K562 (cell line): Measurements from ENCODE around the gene IFT172. TPM values are rescaled to one million over a fixed set of nuclear protein-coding genes. Genes with fewer than 3 reads are reported as not detected.
A peak's percentile ranks its signal among the peaks of the same experiment; 100 is the strongest.

Experiments
- BRF2 ChIP-seq: IDR thresholded peaks from 3 replicates; pipeline ENCODE4 v1.6.1; 2011; ENCODE audit warnings: borderline replicate concordance, mild to moderate bottlenecking; ENCODE audit not compliant: insufficient read length, insufficient read depth
- CGGBP1 ChIP-seq: fragments of 250-450 bp; sonication (Bioruptor Pico); IDR thresholded peaks from 2 replicates; pipeline ENCODE4 v1.9.0; 2021; ENCODE audit warnings: mild to moderate bottlenecking
- ETS2 ChIP-seq: IDR thresholded peaks from 2 replicates; pipeline ENCODE4 v1.6.1; 2016; ENCODE audit warnings: borderline replicate concordance, missing genetic modification characterization, mild to moderate bottlenecking, moderate library complexity, missing compliant biosample characterization; ENCODE audit not compliant: poor library complexity, severe bottlenecking
- FOSL1 ChIP-seq: fragments of 200-800 bp; sonication (Bioruptor generic); conservative IDR thresholded peaks from 2 replicates; pipeline ENCODE4 v1.6.1; 2016; ENCODE audit warnings: missing genetic modification characterization, missing compliant biosample characterization
- HNRNPK ChIP-seq: fragments of 200-400 bp; formaldehyde crosslinking; IDR thresholded peaks from one replicate; pipeline ENCODE4 v1.6.1; 2018; ENCODE audit warnings: mild to moderate bottlenecking, low read depth, low read length; ENCODE audit not compliant: poor library complexity, severe bottlenecking
- HNRNPUL1 ChIP-seq: fragments of 200-400 bp; formaldehyde crosslinking; IDR thresholded peaks from 2 replicates; pipeline ENCODE4 v1.6.1; 2017; ENCODE audit warnings: low read length
- IFI16 ChIP-seq: fragments of 250-450 bp; sonication (Bioruptor Pico); IDR thresholded peaks from 2 replicates; pipeline ENCODE4 v2.1.2; 2022; ENCODE audit warnings: mild to moderate bottlenecking, inconsistent platforms
- KLF16 ChIP-seq: IDR thresholded peaks from 2 replicates; pipeline ENCODE4 v1.6.1; 2016; ENCODE audit warnings: antibody characterized with exemption
- NFXL1 ChIP-seq: fragments of 450-650 bp; formaldehyde crosslinking; IDR thresholded peaks from 2 replicates; pipeline ENCODE4 v1.4.0; 2021; ENCODE audit warnings: mild to moderate bottlenecking
- NKRF ChIP-seq: fragments of 450-650 bp; IDR thresholded peaks from 2 replicates; pipeline ENCODE4 v1.6.1; 2016; ENCODE audit warnings: borderline replicate concordance
- POLR3A ChIP-seq: IDR thresholded peaks from 2 replicates; pipeline ENCODE4 v1.6.1; 2011; ENCODE audit warnings: borderline replicate concordance, mild to moderate bottlenecking, moderate library complexity; ENCODE audit not compliant: insufficient read length, insufficient read depth; ENCODE audit errors: extremely low read depth
- PPARD ChIP-seq: fragments of 250-450 bp; sonication (Bioruptor Pico); IDR thresholded peaks from 2 replicates; pipeline ENCODE4 v1.8.0; 2022; ENCODE audit warnings: inconsistent platforms, mild to moderate bottlenecking, moderate library complexity
- SPI1 ChIP-seq: IDR thresholded peaks from 2 replicates; pipeline ENCODE4 v1.6.1; 2011; ENCODE audit warnings: low read depth, low read length, control low read depth, borderline replicate concordance
- TCF7L2 ChIP-seq: fragments of 150-350 bp; IDR thresholded peaks from 2 replicates; pipeline ENCODE4 v1.6.1; 2016; ENCODE audit warnings: low read depth, mild to moderate bottlenecking, low read length, moderate library complexity
- YBX1 ChIP-seq: fragments of 450-650 bp; IDR thresholded peaks from 2 replicates; pipeline ENCODE4 v1.7.1; 2016; ENCODE audit warnings: mild to moderate bottlenecking
- ZNF316 ChIP-seq: fragments of 450-650 bp; IDR thresholded peaks from 2 replicates; pipeline ENCODE4 v1.6.1; 2016
- polyA plus RNA-seq, 8 experiments: library from polyadenylated mRNA; depleted of rRNA in 4 of 8; stranded (reverse) in 5 of 8; unstranded in 3 of 8; fragments of >200 nt; fragmentation: Nextera tagmentation in 2 of 8; fragmentation: Illumina TruSeq in 1 of 8; extraction: Ambion mirVana in 2 of 8; extraction: Trizol in 1 of 8; gene quantifications; 2 replicates each; pipeline versions ENCODE4 v1.2.1 to v1.2.3, GENCODE V29; 2011 to 2014; ENCODE audit warnings: inconsistent platforms in 1 of 8, missing spikeins in 1 of 8
- total RNA-seq, 7 experiments: library from RNA; depleted of rRNA in 6 of 7; stranded (reverse); fragments of >200 nt in 6 of 7; fragmentation: Illumina TruSeq in 2 of 7; extraction: Trizol in 2 of 7; gene quantifications; 2 replicates each; pipeline versions ENCODE4 v1.2.1 to v1.2.3, GENCODE V29; 2011 to 2021; ENCODE audit warnings: low replicate concordance in 1 of 7
- TF ChIP-seq, protein P1 (sequence below): sonication (generic); formaldehyde crosslinking; IDR thresholded peaks from 2 replicates; pipeline ENCODE4 v1.4.0; 2020; ENCODE audit warnings: mild to moderate bottlenecking, missing genetic modification reagents
- TF ChIP-seq, protein P2 (sequence below): fragments of 450-650 bp; IDR thresholded peaks from 2 replicates; pipeline ENCODE4 v1.6.1; 2017; ENCODE audit warnings: mild to moderate bottlenecking, moderate library complexity

The IFT172 gene
- total and polyA plus RNA-seq, 9 of the 15 experiments (the other 6 are each of a cell fraction or from before 2014, with no cell fraction given), result 5.6 to 19.1 (median 13.5) TPM

DNA sequence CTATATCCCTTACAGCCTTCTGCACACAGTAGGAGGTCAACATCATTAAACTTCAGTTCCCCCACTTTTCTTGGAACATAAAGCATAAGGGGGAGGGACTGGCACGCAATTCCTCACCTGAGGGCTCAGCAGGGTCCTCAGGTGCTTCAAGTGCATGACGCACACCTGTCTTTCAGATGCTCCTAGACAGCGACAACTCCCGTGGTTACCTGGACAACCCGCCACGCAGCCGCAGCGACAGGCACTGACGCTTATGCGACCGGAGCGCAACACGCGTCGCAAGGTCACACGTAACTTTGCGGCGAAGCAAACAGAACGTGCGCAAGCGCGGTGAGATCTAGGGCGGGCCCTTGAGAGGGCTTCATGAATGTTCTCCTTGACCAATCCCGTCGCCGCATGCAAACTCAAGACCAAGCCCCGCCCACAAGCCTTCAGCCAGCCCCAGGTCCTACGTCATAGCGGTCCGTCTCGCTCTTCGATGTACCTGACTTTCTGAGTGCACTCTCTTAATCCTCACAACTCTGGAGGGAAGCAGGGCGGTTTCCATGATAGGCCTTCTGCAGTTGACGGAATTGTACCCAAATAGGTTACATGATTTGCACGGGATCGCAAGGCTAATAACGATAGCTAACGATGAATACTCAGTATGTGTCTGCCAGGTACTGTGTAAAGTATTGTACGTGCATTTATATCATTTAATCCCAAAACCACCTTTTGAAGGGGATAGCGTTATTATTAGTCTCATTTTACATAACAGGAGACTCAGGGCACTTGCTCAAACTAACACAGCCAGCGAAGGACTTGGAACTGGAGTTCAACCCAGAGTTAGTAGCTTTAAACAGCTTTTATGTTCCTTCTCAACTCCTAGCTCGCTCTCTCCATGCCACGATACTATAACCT is at the start of gene IFT172 (continued):
- TF ChIP-seq SPI1, result no peak
- TF ChIP-seq, protein P1, sequence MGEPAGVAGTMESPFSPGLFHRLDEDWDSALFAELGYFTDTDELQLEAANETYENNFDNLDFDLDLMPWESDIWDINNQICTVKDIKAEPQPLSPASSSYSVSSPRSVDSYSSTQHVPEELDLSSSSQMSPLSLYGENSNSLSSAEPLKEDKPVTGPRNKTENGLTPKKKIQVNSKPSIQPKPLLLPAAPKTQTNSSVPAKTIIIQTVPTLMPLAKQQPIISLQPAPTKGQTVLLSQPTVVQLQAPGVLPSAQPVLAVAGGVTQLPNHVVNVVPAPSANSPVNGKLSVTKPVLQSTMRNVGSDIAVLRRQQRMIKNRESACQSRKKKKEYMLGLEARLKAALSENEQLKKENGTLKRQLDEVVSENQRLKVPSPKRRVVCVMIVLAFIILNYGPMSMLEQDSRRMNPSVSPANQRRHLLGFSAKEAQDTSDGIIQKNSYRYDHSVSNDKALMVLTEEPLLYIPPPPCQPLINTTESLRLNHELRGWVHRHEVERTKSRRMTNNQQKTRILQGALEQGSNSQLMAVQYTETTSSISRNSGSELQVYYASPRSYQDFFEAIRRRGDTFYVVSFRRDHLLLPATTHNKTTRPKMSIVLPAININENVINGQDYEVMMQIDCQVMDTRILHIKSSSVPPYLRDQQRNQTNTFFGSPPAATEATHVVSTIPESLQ, result 0 out of 2 replicates have a peak, but pooled peaks have one; percentile 77
- no peak for TF ChIP-seq BRF2
- TF ChIP-seq TCF7L2, result no peak
- no peak for TF ChIP-seq KLF16
- peak; percentile 99 for TF ChIP-seq NKRF
- no peak for TF ChIP-seq POLR3A
- no peak for TF ChIP-seq ETS2
- no peak for TF ChIP-seq HNRNPK
- no peak for TF ChIP-seq CGGBP1 (CRISPR knock-in tag)
- TF ChIP-seq PPARD (CRISPR knock-in tag), result no peak
- TF ChIP-seq, protein P2, sequence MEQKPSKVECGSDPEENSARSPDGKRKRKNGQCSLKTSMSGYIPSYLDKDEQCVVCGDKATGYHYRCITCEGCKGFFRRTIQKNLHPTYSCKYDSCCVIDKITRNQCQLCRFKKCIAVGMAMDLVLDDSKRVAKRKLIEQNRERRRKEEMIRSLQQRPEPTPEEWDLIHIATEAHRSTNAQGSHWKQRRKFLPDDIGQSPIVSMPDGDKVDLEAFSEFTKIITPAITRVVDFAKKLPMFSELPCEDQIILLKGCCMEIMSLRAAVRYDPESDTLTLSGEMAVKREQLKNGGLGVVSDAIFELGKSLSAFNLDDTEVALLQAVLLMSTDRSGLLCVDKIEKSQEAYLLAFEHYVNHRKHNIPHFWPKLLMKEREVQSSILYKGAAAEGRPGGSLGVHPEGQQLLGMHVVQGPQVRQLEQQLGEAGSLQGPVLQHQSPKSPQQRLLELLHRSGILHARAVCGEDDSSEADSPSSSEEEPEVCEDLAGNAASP, result no peak
- no peak for TF ChIP-seq HNRNPUL1
- TF ChIP-seq ZNF316, result no peak
- TF ChIP-seq NFXL1 (CRISPR knock-in tag), result no peak
- peak; percentile 32; the same call in 1 of the 2 replicates for TF ChIP-seq FOSL1
- no peak for TF ChIP-seq IFI16 (CRISPR knock-in tag)
- no peak for TF ChIP-seq YBX1
